ENCODE data around the gene ETS2. TPM values are rescaled to one million over a fixed set of nuclear protein-coding genes. Genes with fewer than 3 reads are reported as not detected.

Gene ETS2
- total RNA-seq, 4 donors from 2014 or later: 51.6 to 201 (median 99.1) TPM

GRCh38 chr21:38804789-38805327 lies 871 bp upstream of the ETS2 start:
- DNase-seq (ENCODE audit: low spot score) (no peak), ATAC-seq (ENCODE audit: low FRiP score) (peak; percentile 63)
- no peak for TF ChIP-seq CTCF (IDR thresholded peaks at IDR 0.05)

GRCh38 chr21:38806153-38806941 lies 618 bp downstream of the ETS2 start:
- TF ChIP-seq CTCF (IDR thresholded peaks at IDR 0.05): no peak
- DNase-seq (ENCODE audit: low spot score) (no peak), ATAC-seq (ENCODE audit: low FRiP score) (peak; percentile 22)

GRCh38 chr21:38806942-38807284 lies 1.2 kb downstream of the ETS2 start:
- ATAC-seq (ENCODE audit: low FRiP score) (no peak), DNase-seq (ENCODE audit: low spot score) (no peak)
- TF ChIP-seq CTCF (IDR thresholded peaks at IDR 0.05): no peak

DNA sequence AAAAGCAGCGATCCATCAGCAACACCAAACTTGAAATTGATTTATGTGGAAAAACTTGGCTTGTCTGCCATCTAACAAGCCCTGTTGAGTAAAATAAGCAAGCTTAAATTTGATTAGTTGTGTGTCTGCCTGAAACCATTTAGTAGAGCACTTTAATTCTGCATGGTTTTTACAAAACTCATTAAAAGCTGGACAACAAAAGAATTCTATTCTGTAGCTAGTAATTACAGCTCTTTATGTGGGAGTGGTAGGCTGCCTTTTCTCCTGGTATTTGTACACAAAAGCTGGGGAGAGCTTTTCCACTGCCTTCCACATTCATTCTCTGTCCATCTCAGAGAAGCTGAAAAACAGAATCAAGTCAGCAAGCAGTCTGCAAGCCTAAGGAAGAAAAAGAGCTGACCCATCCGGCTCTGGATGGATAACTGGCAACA lies 1.7 kb downstream of the ETS2 start:
- no peak for DNase-seq (ENCODE audit: low spot score)
- ATAC-seq (ENCODE audit: low FRiP score): no peak
- TF ChIP-seq CTCF (IDR thresholded peaks at IDR 0.05): no peak

DNA sequence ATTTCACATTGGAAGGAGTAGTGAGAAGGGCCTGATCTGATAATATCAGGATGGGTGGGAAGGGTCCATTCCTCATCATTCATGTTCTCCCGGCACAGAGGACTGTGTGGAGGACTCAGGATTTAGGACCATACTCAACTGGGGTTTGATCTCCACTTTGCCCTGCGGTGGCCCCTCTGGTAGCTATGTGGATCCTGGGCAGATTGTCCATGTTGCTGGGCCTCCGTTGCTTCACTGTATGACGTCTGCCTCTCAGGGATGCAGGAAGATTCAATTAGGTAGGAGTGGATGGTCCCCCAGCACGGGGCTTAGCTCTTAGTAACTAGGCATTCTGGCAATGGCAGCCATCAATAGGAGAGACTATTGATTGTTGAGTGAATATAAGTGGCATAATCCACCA lies 2.3 kb downstream of the ETS2 start:
- TF ChIP-seq CTCF (IDR thresholded peaks at IDR 0.05): no peak
- ATAC-seq (ENCODE audit: low FRiP score) (no peak), DNase-seq (ENCODE audit: low spot score) (no peak)

GRCh38 chr21:38809198-38809878 lies 3.6 kb downstream of the ETS2 start:
- ATAC-seq (ENCODE audit: low FRiP score): no peak
- no peak for DNase-seq (ENCODE audit: low spot score)

More at GRCh38 chr21:38809198-38809878, 3.6 kb downstream of the ETS2 start:
- no peak for TF ChIP-seq CTCF (IDR thresholded peaks at IDR 0.05)
